ENCODE results near the gene MAPRE3. TPM values are rescaled to one million over a fixed set of nuclear protein-coding genes. Genes with fewer than 3 reads are reported as not detected.

The MAPRE3 gene
- total and polyA plus RNA-seq, 2 donors (not counting 1 experiment from before 2014, with no cell fraction given) = 7.9 to 13.9 TPM

DNA sequence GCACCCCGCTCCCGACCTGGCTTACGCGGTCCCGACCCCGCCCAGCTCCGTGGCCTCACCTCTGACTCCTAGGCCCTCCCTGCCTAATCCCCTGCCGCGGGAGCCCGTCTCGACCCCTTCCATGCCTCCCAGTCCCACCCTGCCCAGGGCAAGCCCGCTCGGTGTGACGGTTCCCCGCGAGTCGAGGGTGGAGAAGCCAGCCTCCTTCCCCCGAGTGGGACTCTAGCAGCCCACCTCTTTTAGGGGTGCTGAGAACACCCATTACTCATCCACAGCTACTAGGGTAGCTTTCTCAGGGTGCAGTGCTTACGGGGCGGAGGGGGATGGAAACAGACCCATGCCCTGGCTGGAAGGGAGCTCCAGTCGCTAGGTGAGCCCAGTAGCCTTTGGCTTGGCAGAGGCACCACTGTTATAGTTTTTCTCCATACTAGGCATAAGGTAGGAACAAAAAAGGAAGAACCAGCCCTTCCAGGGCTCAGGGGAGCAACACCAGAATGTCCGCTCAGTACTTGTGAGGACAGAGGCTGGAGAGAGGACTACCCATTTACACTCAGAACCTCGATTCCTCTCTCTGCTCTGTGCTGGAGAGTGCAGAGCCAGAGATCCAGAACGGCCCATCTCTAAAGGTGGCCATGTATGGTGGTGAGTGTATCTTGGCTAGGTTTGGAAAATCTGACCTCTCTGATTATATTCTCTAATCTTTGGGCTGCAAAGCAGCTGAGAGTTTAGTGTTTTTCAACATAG is 81.6 kb downstream of the MAPRE3 start:
- no peaks in the 10 kb centered on the region for H3K27me3 ChIP-seq (ENCODE audit: control insufficient read depth, insufficient read depth, low read length)
- H3K4me1 ChIP-seq (ENCODE audit: control insufficient read depth, extremely low read depth, insufficient read depth, low read length) = peaks cover 4% of the 10 kb centered on the region
- H3K9me3 ChIP-seq (ENCODE audit: control insufficient read depth, insufficient read depth, low read depth, low read length) = no peaks in the 10 kb centered on the region
- H2AFZ ChIP-seq (ENCODE audit: low read length) = peak overlapping the region; percentile 70
- peaks cover 5% of the 10 kb centered on the region for H3K36me3 ChIP-seq (ENCODE audit: control insufficient read depth, insufficient read depth, low read length)
- TF ChIP-seq EZH2 (IDR thresholded peaks at IDR 0.05; ENCODE audit: low read length, missing control alignments) = no peak
- no peak for TF ChIP-seq CTCF (conservative IDR thresholded peaks at IDR 0.05 in 1 of 2, IDR thresholded peaks at IDR 0.05 in 1 of 2; ENCODE audit: low read depth in 1 of 2, low read length in 2 of 2)
- no peaks in the 10 kb centered on the region for H4K20me1 ChIP-seq (ENCODE audit: control insufficient read depth, extremely low read depth, insufficient read depth, low read length)
- no peak for DNase-seq (ENCODE audit: low read depth in 2 of 2)
- H3K4me2 ChIP-seq (ENCODE audit: extremely low read depth, insufficient read depth, low read length) = peak overlapping the region; percentile 90
- H3K4me3 ChIP-seq (replicated peaks in 1 of 4; ENCODE audit: control extremely low read depth in 1 of 4, insufficient read depth in 1 of 4, low read depth in 3 of 4, low read length in 4 of 4) = peak overlapping the region; percentile 66 to 84 (median 76)
- H3K9ac ChIP-seq (ENCODE audit: insufficient read depth, low read length) = peak overlapping the region; percentile 71
- no peaks in the 10 kb centered on the region for H3K79me2 ChIP-seq (ENCODE audit: control insufficient read depth, insufficient read depth, low read length)
- peak overlapping the region; percentile 29 for H3K27ac ChIP-seq (ENCODE audit: insufficient read depth, low read length)

- H4K20me1 ChIP-seq (ENCODE audit: control insufficient read depth, extremely low read depth, insufficient read depth, low read length) = no peaks in the 10 kb centered on the region
- H3K36me3 ChIP-seq (ENCODE audit: control insufficient read depth, insufficient read depth, low read length) = peaks cover 9% of the 10 kb centered on the region
- TF ChIP-seq EZH2 (IDR thresholded peaks at IDR 0.05; ENCODE audit: low read length, missing control alignments) = no peak
- TF ChIP-seq CTCF (conservative IDR thresholded peaks at IDR 0.05 in 1 of 2, IDR thresholded peaks at IDR 0.05 in 1 of 2; ENCODE audit: low read depth in 1 of 2, low read length in 2 of 2) = no peak
- H3K4me2 ChIP-seq (ENCODE audit: extremely low read depth, insufficient read depth, low read length) = no peak overlapping the region
- no peak for DNase-seq (ENCODE audit: low read depth in 2 of 2)
- H3K27me3 ChIP-seq (ENCODE audit: control insufficient read depth, insufficient read depth, low read length) = no peaks in the 10 kb centered on the region
- no peaks in the 10 kb centered on the region for H3K79me2 ChIP-seq (ENCODE audit: control insufficient read depth, insufficient read depth, low read length)
- H3K4me3 ChIP-seq (replicated peaks in 1 of 4; ENCODE audit: control extremely low read depth in 1 of 4, insufficient read depth in 1 of 4, low read depth in 3 of 4, low read length in 4 of 4) = no peak overlapping the region
- H3K4me1 ChIP-seq (ENCODE audit: control insufficient read depth, extremely low read depth, insufficient read depth, low read length) = peaks cover 4% of the 10 kb centered on the region
- no peaks in the 10 kb centered on the region for H3K9me3 ChIP-seq (ENCODE audit: control insufficient read depth, insufficient read depth, low read depth, low read length)
- H3K9ac ChIP-seq (ENCODE audit: insufficient read depth, low read length) = no peak overlapping the region
- H3K27ac ChIP-seq (ENCODE audit: insufficient read depth, low read length) = no peak overlapping the region
- H2AFZ ChIP-seq (ENCODE audit: low read length) = no peak overlapping the region
Measured at GRCh38 chr2:27053321-27053720, 82.9 kb downstream of the MAPRE3 start.

- Histone ChIP-seq H3K36me3 (ENCODE audit: control insufficient read depth, insufficient read depth, low read length) (peaks cover 12% of the 10 kb centered on the region), H3K4me2 (ENCODE audit: extremely low read depth, insufficient read depth, low read length) (no peak overlapping the region), H3K4me3 (replicated peaks in 1 of 4; ENCODE audit: control extremely low read depth in 1 of 4, insufficient read depth in 1 of 4, low read depth in 3 of 4, low read length in 4 of 4) (no peak overlapping the region), H3K9ac (ENCODE audit: insufficient read depth, low read length) (no peak overlapping the region), H2AFZ (ENCODE audit: low read length) (no peak overlapping the region), H3K4me1 (ENCODE audit: control insufficient read depth, extremely low read depth, insufficient read depth, low read length) (peaks cover 4% of the 10 kb centered on the region), H4K20me1 (ENCODE audit: control insufficient read depth, extremely low read depth, insufficient read depth, low read length) (no peaks in the 10 kb centered on the region), H3K9me3 (ENCODE audit: control insufficient read depth, insufficient read depth, low read depth, low read length) (no peaks in the 10 kb centered on the region), H3K27me3 (ENCODE audit: control insufficient read depth, insufficient read depth, low read length) (no peaks in the 10 kb centered on the region), H3K79me2 (ENCODE audit: control insufficient read depth, insufficient read depth, low read length) (no peaks in the 10 kb centered on the region), H3K27ac (ENCODE audit: insufficient read depth, low read length) (no peak overlapping the region)
- no peak for TF ChIP-seq CTCF (conservative IDR thresholded peaks at IDR 0.05 in 1 of 2, IDR thresholded peaks at IDR 0.05 in 1 of 2; ENCODE audit: low read depth in 1 of 2, low read length in 2 of 2)
- TF ChIP-seq EZH2 (IDR thresholded peaks at IDR 0.05; ENCODE audit: low read length, missing control alignments) = no peak
- no peak for DNase-seq (ENCODE audit: low read depth in 2 of 2)
Measured at GRCh38 chr2:27053776-27054175, 83.3 kb downstream of the MAPRE3 start.

Data from fibroblast of lung (primary cell).